ENCODE measurements around the gene CYP19A1.

The CYP19A1 gene

GRCh38 chr15:51327081-51327480 lies 11.3 kb downstream of the CYP19A1 start:
- H3K9me2 ChIP-seq (ENCODE audit: low read depth, low read length), result no peaks in the 10 kb centered on the region
- TF ChIP-seq EZH2 (IDR thresholded peaks at IDR 0.05; ENCODE audit: borderline replicate concordance, low read length) (no peak), CTCF (IDR thresholded peaks at IDR 0.05; ENCODE audit: low read length) (no peak)
- H3K9ac ChIP-seq (ENCODE audit: low read length), result no peak overlapping the region
- no peak overlapping the region for H3K27ac ChIP-seq (ENCODE audit: low read depth, low read length, poor library complexity, severe bottlenecking)
- H3K36me3 ChIP-seq (ENCODE audit: insufficient read depth, low read length), result no peaks in the 10 kb centered on the region
- H2AFZ ChIP-seq (ENCODE audit: low read length), result no peak overlapping the region
- no peaks in the 10 kb centered on the region for H3K4me1 ChIP-seq (ENCODE audit: insufficient read depth, low read length, severe bottlenecking)
- no peaks in the 10 kb centered on the region for H3F3A ChIP-seq (ENCODE audit: insufficient read depth, low read length)
- H3K4me3 ChIP-seq (ENCODE audit: low read depth, low read length, poor library complexity, severe bottlenecking), result no peak overlapping the region
- no peak overlapping the region for H3K4me2 ChIP-seq (ENCODE audit: low read length)
- H3K9me3 ChIP-seq (ENCODE audit: low read length), result no peaks in the 10 kb centered on the region
- H3K27me3 ChIP-seq (ENCODE audit: insufficient read depth, low read length), result no peaks in the 10 kb centered on the region
- H3K79me2 ChIP-seq (ENCODE audit: insufficient read depth, low read length), result no peaks in the 10 kb centered on the region
- no peaks in the 10 kb centered on the region for H4K20me1 ChIP-seq (ENCODE audit: insufficient read depth, low read length)

GRCh38 chr15:51325167-51325566 lies 13.2 kb downstream of the CYP19A1 start:
- Histone ChIP-seq H2AFZ (ENCODE audit: low read length) (no peak overlapping the region), H4K20me1 (ENCODE audit: insufficient read depth, low read length) (no peaks in the 10 kb centered on the region), H3K4me1 (ENCODE audit: insufficient read depth, low read length, severe bottlenecking) (no peaks in the 10 kb centered on the region), H3K79me2 (ENCODE audit: insufficient read depth, low read length) (no peaks in the 10 kb centered on the region), H3K27me3 (ENCODE audit: insufficient read depth, low read length) (no peaks in the 10 kb centered on the region), H3K9me3 (ENCODE audit: low read length) (no peaks in the 10 kb centered on the region), H3K9me2 (ENCODE audit: low read depth, low read length) (no peaks in the 10 kb centered on the region), H3K4me3 (ENCODE audit: low read depth, low read length, poor library complexity, severe bottlenecking) (no peak overlapping the region), H3K9ac (ENCODE audit: low read length) (no peak overlapping the region), H3F3A (ENCODE audit: insufficient read depth, low read length) (no peaks in the 10 kb centered on the region), H3K36me3 (ENCODE audit: insufficient read depth, low read length) (no peaks in the 10 kb centered on the region), H3K4me2 (ENCODE audit: low read length) (no peak overlapping the region), H3K27ac (ENCODE audit: low read depth, low read length, poor library complexity, severe bottlenecking) (no peak overlapping the region)
- TF ChIP-seq EZH2 (IDR thresholded peaks at IDR 0.05; ENCODE audit: borderline replicate concordance, low read length) (no peak), CTCF (IDR thresholded peaks at IDR 0.05; ENCODE audit: low read length) (no peak)

- Histone ChIP-seq H3K4me2 (ENCODE audit: low read length) (no peak overlapping the region), H3K4me3 (ENCODE audit: low read depth, low read length, poor library complexity, severe bottlenecking) (no peak overlapping the region), H3K4me1 (ENCODE audit: insufficient read depth, low read length, severe bottlenecking) (no peaks in the 10 kb centered on the region), H3K27me3 (ENCODE audit: insufficient read depth, low read length) (no peaks in the 10 kb centered on the region), H3F3A (ENCODE audit: insufficient read depth, low read length) (no peaks in the 10 kb centered on the region), H3K79me2 (ENCODE audit: insufficient read depth, low read length) (no peaks in the 10 kb centered on the region), H3K9me2 (ENCODE audit: low read depth, low read length) (no peaks in the 10 kb centered on the region), H3K9me3 (ENCODE audit: low read length) (no peaks in the 10 kb centered on the region), H4K20me1 (ENCODE audit: insufficient read depth, low read length) (no peaks in the 10 kb centered on the region), H2AFZ (ENCODE audit: low read length) (no peak overlapping the region), H3K9ac (ENCODE audit: low read length) (no peak overlapping the region), H3K36me3 (ENCODE audit: insufficient read depth, low read length) (no peaks in the 10 kb centered on the region), H3K27ac (ENCODE audit: low read depth, low read length, poor library complexity, severe bottlenecking) (no peak overlapping the region)
- TF ChIP-seq CTCF (IDR thresholded peaks at IDR 0.05; ENCODE audit: low read length), result no peak
- TF ChIP-seq EZH2 (IDR thresholded peaks at IDR 0.05; ENCODE audit: borderline replicate concordance, low read length), result no peak
Measured at GRCh38 chr15:51323749-51324148, 14.6 kb downstream of the CYP19A1 start.

All from OCI-LY1 (cell line).